ENCODE results near the gene ADTRP. TPM values are rescaled to one million over a fixed set of nuclear protein-coding genes. Genes with fewer than 3 reads are reported as not detected.

ADTRP gene
- total RNA-seq, 4 donors from 2014 or later, result 0.66 to 0.92 TPM; not detected in 2

- H3K27me3 ChIP-seq, result no peaks in the 10 kb centered on the region
- intact Hi-C loops (cut with DNase I), result no loop called here
Measured at GRCh38 chr6:11722805-11723631, 55.6 kb downstream of the ADTRP start.

DNA sequence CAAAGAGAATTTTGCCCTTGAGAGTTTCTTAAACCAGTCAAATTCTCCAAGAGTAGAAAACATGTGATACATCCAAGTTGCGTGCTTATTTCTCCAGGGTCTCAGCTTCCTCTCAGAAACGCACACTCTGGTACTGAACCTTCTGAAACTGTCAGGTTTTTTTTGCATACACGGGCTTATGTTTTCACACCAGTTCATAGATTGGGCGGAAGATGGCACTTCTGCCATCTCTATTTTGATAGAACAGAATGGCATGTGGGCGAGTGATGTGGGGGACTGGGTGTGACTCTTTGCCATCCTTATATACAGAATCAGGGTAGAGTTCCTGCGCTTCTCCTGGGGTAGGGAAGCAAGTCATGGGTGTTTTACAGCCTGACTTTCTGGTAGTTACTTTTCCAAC lies 56.4 kb downstream of the ADTRP start:
- TF ChIP-seq CTCF (IDR thresholded peaks at IDR 0.05), result no peak
- no peak for TF ChIP-seq EP300 (IDR thresholded peaks at IDR 0.05)
- TF ChIP-seq POLR2A (IDR thresholded peaks at IDR 0.05; ENCODE audit: low read depth), result no peak
- TF ChIP-seq POLR2AphosphoS5 (IDR thresholded peaks at IDR 0.05), result no peak
- H3K36me3 ChIP-seq, result no peaks in the 10 kb centered on the region
- no peak overlapping the region for H3K4me3 ChIP-seq
- no peaks in the 10 kb centered on the region for H3K9me3 ChIP-seq
- no peaks in the 10 kb centered on the region for H3K27me3 ChIP-seq
- 89% methylated on average over 6 of the region's 6 CpGs for WGBS
- intact Hi-C loops (cut with DNase I), result no loop called here
- H3K27ac ChIP-seq (replicated peaks in 1 of 4), result no peak overlapping the region
- peaks cover 0 to 3% (median 0%) of the 10 kb centered on the region in 4 donors for H3K4me1 ChIP-seq
- DNase-seq (ENCODE audit: extremely low spot score), result no peak

More at GRCh38 chr6:11722805-11723631, 55.6 kb downstream of the ADTRP start:
- H3K36me3 ChIP-seq, result no peaks in the 10 kb centered on the region
- no peak for DNase-seq (ENCODE audit: extremely low spot score)
- H3K4me3 ChIP-seq, result no peak overlapping the region
- H3K27ac ChIP-seq (replicated peaks in 1 of 4), result no peak overlapping the region
- no peaks in the 10 kb centered on the region for H3K9me3 ChIP-seq
- H3K4me1 ChIP-seq, result peaks cover 0 to 4% (median 0%) of the 10 kb centered on the region in 4 donors
- WGBS, result 89% methylated on average over 9 of the region's 9 CpGs
- no peak for TF ChIP-seq CTCF (IDR thresholded peaks at IDR 0.05)
- no peak for TF ChIP-seq EP300 (IDR thresholded peaks at IDR 0.05)
- TF ChIP-seq POLR2A (IDR thresholded peaks at IDR 0.05; ENCODE audit: low read depth), result no peak
- no peak for TF ChIP-seq POLR2AphosphoS5 (IDR thresholded peaks at IDR 0.05)

- TF ChIP-seq CTCF (IDR thresholded peaks at IDR 0.05), result no peak
- TF ChIP-seq POLR2AphosphoS5 (IDR thresholded peaks at IDR 0.05), result no peak
- no peak for TF ChIP-seq POLR2A (IDR thresholded peaks at IDR 0.05; ENCODE audit: low read depth)
- TF ChIP-seq EP300 (IDR thresholded peaks at IDR 0.05), result no peak
- Histone ChIP-seq H3K36me3 (no peaks in the 10 kb centered on the region), H3K4me1 (no peaks in the 10 kb centered on the region), H3K27ac (replicated peaks in 1 of 4) (no peak overlapping the region), H3K9me3 (no peaks in the 10 kb centered on the region), H3K4me3 (no peak overlapping the region), H3K27me3 (no peaks in the 10 kb centered on the region)
- intact Hi-C loops (cut with DNase I), result no loop called here
- DNase-seq (ENCODE audit: extremely low spot score), result no peak
Measured at GRCh38 chr6:11718463-11718862, 60.1 kb downstream of the ADTRP start.

DNA sequence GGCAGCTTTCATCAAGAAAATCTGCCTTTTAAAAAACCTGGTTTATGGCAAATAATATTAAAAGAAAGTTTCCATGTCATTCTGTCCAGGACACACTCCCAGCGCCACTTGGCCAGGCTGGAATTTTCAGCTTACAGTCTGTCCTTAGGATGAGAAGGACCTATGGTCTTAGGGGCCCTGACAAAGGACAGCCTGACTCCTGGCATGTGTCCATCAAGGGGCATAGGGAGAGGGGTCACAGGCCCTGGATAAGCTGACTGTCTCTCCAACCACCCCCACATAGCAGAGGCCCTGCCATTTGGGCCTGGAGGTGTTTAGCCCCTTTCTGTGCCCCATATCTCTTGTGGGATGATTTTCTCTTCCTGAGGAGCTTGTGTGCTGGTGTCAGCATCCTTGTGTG lies 60.6 kb downstream of the ADTRP start:
- intact Hi-C loops (cut with DNase I), result no loop called here
- TF ChIP-seq POLR2A (IDR thresholded peaks at IDR 0.05; ENCODE audit: low read depth) (no peak), CTCF (IDR thresholded peaks at IDR 0.05) (no peak), POLR2AphosphoS5 (IDR thresholded peaks at IDR 0.05) (no peak), EP300 (IDR thresholded peaks at IDR 0.05) (no peak)
- Histone ChIP-seq H3K9me3 (no peaks in the 10 kb centered on the region), H3K4me3 (no peak overlapping the region), H3K27ac (replicated peaks in 1 of 4) (no peak overlapping the region), H3K27me3 (no peaks in the 10 kb centered on the region), H3K4me1 (peaks cover 0 to 1% (median 0%) of the 10 kb centered on the region in 4 donors), H3K36me3 (no peaks in the 10 kb centered on the region)
- no peak for DNase-seq (ENCODE audit: extremely low spot score)
- WGBS, result 92% methylated on average over 1 of the region's 1 CpG

All from esophagus muscularis mucosa (tissue), 4 donors.